ENCODE data around the gene TMEM138.

Gene TMEM138

GRCh38 chr11:61342207-61342803 is 19.9 kb upstream of the TMEM138 start:
- DNase-seq, result no peak

DNA sequence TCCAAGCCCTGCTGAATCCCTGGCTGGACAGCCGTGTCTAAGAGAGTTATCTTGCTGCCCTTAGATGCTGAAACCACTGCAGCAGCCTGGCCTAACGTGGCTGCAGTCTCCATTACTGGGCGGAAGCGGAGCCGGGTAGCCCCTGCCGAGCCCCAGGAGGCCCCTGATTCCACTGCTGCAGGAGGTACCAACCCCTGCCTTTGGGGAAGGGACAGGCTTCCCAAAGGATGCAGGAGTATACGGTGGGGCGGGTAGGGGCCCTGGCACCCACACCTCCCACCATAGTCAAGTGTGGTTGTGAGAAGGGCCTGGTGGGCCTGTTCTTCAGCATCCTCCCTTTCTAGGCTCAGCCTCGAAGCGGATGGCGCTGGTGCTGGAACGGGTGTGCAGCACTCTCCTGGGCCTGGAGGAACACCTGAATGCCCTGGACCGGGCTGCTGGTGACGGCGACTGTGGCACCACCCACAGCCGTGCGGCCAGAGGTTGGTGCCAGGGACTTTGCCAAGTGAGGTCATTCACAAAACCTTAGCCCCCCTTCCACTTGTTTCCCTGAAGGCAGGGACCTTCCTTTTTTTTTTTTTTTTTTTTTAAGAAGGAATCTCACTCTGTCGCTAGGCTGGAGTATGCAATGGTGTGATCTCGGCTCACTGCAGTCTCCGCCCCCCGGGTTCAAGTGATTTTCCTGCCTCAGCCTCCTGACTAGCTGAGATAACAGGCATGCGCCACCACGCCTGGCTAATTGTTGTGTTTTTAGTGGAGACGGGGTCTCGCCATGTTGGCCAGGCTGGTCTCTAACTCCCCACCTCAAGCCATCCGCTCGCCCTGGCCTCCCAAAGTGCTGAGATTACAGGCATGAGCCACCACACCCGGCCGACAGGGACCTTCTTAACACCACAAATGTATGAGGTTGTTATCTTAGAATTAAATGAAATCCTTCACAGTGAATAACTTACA is 18.1 kb upstream of the TMEM138 start:
- no peak for DNase-seq

GRCh38 chr11:61345170-61345610 is 17.0 kb upstream of the TMEM138 start:
- no peak for DNase-seq

DNA sequence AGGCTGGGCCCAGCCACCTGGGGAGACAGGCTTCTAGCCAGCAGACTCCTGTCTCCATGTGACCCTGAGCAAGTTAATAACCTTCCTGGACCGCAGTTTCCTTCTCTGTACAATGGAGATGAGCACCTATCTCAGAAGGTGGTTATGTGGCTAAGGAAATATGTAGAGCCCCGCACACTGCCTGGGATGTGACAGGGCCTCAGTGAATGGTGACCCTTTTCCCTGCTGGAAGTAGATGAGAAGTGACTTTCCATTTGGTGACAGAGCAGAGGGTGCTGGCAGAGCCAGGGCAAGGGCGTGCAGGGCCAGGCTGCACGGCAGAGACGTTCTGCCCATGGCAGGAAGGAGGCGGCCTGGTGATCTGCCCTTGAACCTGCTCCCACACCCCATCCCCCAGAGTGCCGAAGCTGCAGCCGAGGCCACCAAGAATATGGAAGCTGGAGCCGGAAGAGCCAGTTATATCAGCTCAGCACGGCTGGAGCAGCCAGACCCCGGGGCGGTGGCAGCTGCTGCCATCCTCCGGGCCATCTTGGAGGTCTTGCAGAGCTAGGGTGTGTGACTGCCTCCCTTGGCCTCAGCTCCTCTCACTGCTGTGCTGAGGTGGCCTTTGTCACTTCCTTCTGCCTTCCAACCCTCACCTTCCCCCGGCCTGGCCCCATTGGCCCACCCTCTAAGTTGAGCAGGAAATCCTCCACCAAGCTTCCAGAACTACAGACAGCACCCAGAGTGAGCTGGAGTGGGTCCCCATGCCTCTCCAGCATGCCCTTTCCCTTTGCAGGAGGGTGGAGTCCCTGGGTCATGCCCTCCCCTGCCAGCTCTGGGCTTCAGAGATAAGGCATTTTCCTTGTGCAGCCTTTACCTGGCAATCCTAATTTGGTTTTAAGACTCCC is 16.0 kb upstream of the TMEM138 start:
- no peak for DNase-seq

DNA sequence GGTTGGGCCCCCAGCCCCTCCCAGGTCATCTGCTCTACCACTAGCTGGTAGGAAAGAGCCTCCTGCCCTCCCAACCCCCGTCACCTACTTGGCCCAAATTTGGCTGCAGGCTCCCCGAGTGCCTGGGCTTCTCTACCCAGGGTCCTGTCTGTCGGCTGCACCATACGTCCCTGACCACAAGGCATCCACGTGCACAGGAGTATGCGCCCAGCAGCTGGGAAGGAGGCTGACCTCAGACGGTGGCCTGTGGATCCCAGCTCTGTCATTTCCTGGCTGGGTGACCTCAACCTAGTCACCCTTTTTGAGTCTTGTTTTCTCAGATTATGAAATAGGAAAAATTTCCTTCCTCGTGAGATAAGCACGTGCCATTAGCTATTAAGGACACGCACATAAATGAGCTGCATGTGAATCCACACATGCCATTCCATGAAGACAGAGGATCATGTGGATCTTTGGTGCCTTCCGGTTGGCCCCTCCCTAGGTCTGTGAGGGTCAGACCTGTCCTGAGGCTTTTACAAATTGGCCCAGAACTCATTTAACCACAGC is 14.2 kb upstream of the TMEM138 start:
- DNase-seq, result no peak

GRCh38 chr11:61349189-61349751 is 12.9 kb upstream of the TMEM138 start:
- DNase-seq, result no peak

- no peak for DNase-seq
Observed at GRCh38 chr11:61349916-61350315, 12.3 kb upstream of the TMEM138 start.

- DNase-seq, result no peak
Observed at GRCh38 chr11:61350336-61350735, 11.8 kb upstream of the TMEM138 start.

DNA sequence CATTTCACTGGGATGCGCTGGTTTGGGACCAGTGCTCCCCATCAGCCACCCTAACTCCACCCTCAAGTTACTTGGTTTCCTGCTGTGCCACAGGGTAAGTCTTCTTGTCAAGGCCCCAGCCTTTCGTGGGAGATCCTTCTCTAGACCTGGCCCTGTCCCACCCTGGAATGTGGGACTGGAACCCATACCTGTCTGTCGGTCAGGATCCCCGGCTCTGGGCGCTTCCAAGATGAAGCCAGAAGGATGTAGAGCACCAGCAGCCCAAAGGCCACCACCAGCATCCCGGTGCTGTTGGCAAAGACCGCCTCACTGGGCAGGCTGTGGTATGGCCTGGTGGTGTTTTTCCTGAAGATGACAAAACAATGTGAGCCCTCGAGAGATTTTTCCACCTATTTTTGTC is 11.4 kb upstream of the TMEM138 start:
- no peak for DNase-seq

DNA sequence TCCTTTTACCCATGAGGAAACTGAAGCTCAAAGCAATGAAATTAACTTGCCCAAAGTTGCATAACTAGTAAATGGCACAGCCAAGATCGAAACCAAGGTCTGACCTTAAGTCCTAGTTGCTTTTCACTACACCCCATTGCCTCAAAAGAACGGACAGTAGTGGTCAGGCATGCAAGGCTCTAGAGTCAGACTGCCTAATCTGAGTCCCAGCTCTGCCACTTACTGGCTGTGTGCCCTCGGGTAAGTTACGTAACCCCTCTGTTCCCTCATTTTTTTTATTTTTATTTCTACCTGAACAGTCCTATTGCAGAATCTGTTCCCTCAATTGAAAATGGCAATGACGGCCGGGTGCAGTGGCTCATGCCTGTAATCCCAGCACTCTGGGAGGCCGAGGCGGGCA is 10.1 kb upstream of the TMEM138 start:
- DNase-seq, result no peak

DNA sequence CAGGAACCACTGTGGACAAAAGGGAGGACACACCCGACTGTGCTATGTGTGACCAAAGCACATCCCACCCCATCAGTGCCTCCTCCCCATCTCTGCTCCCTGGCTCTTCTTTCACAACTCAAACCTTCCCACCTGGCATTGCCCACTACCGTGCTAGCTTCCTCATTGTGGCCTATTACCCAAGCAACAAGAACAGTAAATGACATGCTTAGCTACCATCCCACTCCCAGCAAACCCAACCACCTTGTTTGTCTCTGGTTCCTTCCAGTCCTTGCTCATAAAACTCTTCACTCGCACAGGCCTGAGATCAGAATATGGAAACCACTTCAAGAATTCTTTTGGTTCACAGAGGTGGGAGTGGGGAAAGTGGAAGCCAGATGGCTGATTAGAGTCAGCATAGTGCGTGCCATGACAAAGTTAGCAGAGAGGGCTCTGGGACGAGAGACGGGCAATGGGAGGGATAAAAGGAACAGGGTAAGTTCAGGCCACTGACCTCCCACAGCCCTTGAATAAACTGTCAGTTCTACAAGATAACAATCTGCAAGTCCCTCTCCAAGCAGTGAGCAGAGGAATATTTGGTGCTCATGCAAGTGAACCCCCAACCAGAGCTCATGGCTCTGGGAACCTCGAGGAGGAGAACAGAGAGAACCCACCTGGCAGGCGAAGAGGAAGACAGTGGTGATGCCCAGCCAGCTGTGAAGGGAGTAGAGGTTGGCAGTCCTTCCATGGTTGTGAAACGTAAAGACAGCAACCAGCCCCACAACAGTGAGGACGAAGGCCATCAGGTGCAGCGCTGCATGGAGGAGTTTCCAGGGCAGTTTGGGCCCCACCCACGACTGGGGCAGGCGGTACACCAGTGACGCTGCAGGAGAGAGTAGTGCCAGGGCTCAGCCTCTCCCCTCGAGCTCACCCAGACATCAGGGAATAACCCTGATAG is 8.8 kb upstream of the TMEM138 start:
- DNase-seq, result no peak

- DNase-seq, result no peak
Observed at GRCh38 chr11:61354208-61354607, 8.0 kb upstream of the TMEM138 start.

DNA sequence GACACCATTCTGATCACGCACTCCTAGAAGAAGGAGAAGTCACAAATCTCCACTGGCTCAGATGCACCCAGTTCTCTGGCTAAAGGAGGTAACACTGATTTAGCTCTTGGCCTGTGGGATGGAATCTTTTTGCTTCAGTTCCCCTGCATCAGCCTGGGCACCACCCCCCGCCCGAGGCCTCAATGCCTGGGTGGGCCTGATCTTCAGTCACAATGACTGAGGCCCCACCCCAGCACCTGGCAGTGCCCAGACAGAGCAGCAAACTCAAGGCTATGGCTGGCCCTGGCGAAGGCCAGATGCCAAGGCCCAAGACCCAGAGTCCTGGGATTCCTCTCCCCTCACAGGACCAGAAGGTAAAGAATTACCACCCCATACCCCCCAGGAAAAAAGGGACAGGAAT is 5.5 kb upstream of the TMEM138 start:
- DNase-seq, result no peak

DNA sequence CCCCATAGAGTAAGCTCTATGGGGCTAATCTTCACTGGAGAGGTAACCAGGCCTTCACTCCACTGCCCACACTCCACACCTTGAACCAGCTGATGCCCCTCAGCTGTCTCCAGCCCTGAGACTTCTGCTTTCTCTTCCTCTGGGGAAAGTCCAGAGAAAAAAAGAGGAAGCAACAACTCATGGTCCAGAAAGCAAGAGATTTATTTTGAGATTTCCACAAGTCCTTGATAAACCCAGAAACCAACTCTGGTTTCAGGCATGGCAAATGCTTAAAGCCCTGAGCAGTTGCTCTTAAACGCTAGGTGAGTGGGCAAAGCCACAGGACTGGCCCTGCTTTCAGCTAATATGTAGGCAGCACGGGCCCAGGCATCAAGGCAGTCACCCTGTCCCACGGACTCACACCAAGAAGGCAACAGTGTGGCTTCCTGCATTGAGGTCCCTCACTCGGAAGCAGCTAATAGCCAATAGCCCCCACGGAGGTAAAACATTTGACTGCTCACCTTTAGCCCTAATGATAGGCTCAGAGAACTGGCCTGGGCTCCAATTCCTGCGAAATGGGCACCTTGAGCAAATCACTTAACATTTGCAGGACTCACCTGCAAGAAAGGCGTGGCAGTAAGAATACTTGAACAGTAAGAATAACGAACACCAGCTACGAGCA is 4.8 kb upstream of the TMEM138 start:
- DNase-seq, result no peak

- DNase-seq, result no peak
Observed at GRCh38 chr11:61357894-61358239, 4.3 kb upstream of the TMEM138 start.

- DNase-seq, result no peak
Observed at GRCh38 chr11:61358566-61358965, 3.6 kb upstream of the TMEM138 start.

- no peak for DNase-seq
Observed at GRCh38 chr11:61359516-61359915, 2.7 kb upstream of the TMEM138 start.

GRCh38 chr11:61361237-61361740 is 885 bp upstream of the TMEM138 start:
- no peak for DNase-seq

DNA sequence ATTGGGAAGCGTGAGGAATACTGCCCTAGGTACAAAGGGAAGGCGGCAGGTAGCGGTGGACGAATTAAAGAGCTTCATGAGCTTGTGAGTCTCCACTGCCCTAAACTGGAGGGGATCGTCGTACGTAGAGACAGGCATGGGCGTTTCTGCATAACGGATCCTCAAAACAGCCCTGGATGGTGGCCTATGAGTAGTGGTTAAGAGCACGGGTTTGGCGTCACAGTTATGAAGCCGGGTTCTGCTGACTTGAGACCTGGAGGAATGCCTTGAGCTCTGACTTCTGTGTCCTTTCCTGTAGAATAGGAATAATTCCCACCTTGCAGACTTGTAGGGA is 335 bp downstream of the TMEM138 start:
- DNase-seq, result peak; percentile 43

GRCh38 chr11:61364012-61364675 is 2.0 kb downstream of the TMEM138 start:
- DNase-seq, result no peak

Measured in stimulated activated CD4-positive, alpha-beta T cell treated with anti-CD3 and anti-CD28 coated beads, Interleukin-4, amount 100 ng/mL, for 24 hours (primary cell).